ENCODE data around the gene BMPER. TPM values are rescaled to one million over a fixed set of nuclear protein-coding genes. Genes with fewer than 3 reads are reported as not detected.

Gene BMPER
- total and polyA plus RNA-seq, 7 experiments from 2014 or later, result 0.37 to 0.81 (median 0.44) TPM; not detected in 4

- no peaks in the 10 kb centered on the region for H3K4me1 ChIP-seq (ENCODE audit: control insufficient read depth in 2 of 2, insufficient read depth in 2 of 2, low read length in 2 of 2)
- H3K27me3 ChIP-seq (ENCODE audit: control insufficient read depth in 2 of 2, insufficient read depth in 2 of 2, low read length in 2 of 2), result no peaks in the 10 kb centered on the region
- CTCF ChIA-PET, result no interaction called here
- intact Hi-C loops (cut with micrococcal nuclease), result no loop called here
- no peak overlapping the region for H3K27ac Mint-ChIP-seq
- H3K27me3 Mint-ChIP-seq, result peaks cover 0 to 7% (median 0%) of the 10 kb centered on the region in 5 donors
- H3K9me3 Mint-ChIP-seq, result no peaks in the 10 kb centered on the region
- peaks cover 0 to 2% (median 0%) of the 10 kb centered on the region in 7 donors for H3K4me1 Mint-ChIP-seq
- no peaks in the 10 kb centered on the region for H3K36me3 Mint-ChIP-seq
- POLR2A ChIA-PET, result no interaction called here
- no peaks in the 10 kb centered on the region for H3K9me3 ChIP-seq (ENCODE audit: control insufficient read depth in 2 of 3, low read length in 3 of 3)
- H3K4me3 ChIP-seq (ENCODE audit: low read length), result no peak overlapping the region
- DNase-seq, result no peak
- ATAC-seq, result no peak
- H3K4me3 Mint-ChIP-seq, result no peak overlapping the region
- H3K27ac ChIP-seq (ENCODE audit: low read depth, low read length), result no peak overlapping the region
- no peaks in the 10 kb centered on the region for H3K36me3 ChIP-seq (ENCODE audit: control insufficient read depth in 2 of 3, insufficient read depth in 3 of 3, low read length in 3 of 3)
Measured at GRCh38 chr7:34057956-34058355, 152.6 kb downstream of the BMPER start.

DNA sequence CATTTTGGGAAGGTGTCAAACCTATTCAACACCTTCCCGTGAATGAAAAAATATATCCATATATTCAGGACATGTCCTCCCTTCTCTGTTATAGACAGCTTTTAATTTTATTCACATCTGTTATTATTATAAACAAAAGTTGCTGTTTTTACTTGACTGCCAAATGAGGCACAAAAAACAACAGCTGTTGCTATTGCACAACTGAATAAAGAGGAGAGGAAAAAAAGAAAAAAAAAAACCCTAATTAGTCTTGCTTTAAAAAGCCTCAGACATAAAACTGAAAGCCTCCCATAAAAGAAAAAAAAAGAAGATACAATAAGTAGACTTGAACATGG, 153.4 kb downstream of the BMPER start:
- Histone ChIP-seq H3K36me3 (ENCODE audit: control insufficient read depth in 2 of 3, insufficient read depth in 3 of 3, low read length in 3 of 3) (no peaks in the 10 kb centered on the region), H3K4me3 (ENCODE audit: low read length) (no peak overlapping the region), H3K27ac (ENCODE audit: low read depth, low read length) (no peak overlapping the region), H3K4me1 (ENCODE audit: control insufficient read depth in 2 of 2, insufficient read depth in 2 of 2, low read length in 2 of 2) (no peaks in the 10 kb centered on the region), H3K27me3 (ENCODE audit: control insufficient read depth in 2 of 2, insufficient read depth in 2 of 2, low read length in 2 of 2) (no peaks in the 10 kb centered on the region), H3K9me3 (ENCODE audit: control insufficient read depth in 2 of 3, low read length in 3 of 3) (no peaks in the 10 kb centered on the region)
- peaks cover 0 to 2% (median 0%) of the 10 kb centered on the region in 7 donors for H3K4me1 Mint-ChIP-seq
- ATAC-seq (no peak), DNase-seq (no peak)
- ChIA-PET POLR2A (no interaction called here), CTCF (no interaction called here)
- no peaks in the 10 kb centered on the region for H3K9me3 Mint-ChIP-seq
- no peak overlapping the region for H3K27ac Mint-ChIP-seq
- no peaks in the 10 kb centered on the region for H3K36me3 Mint-ChIP-seq
- H3K27me3 Mint-ChIP-seq, result peaks cover 0 to 7% (median 0%) of the 10 kb centered on the region in 5 donors
- no peak overlapping the region for H3K4me3 Mint-ChIP-seq
- intact Hi-C loops (cut with micrococcal nuclease), result no loop called here

- no peak for DNase-seq
- no peaks in the 10 kb centered on the region for H3K9me3 Mint-ChIP-seq
- H3K4me1 ChIP-seq (ENCODE audit: control insufficient read depth in 2 of 2, insufficient read depth in 2 of 2, low read length in 2 of 2), result no peaks in the 10 kb centered on the region
- ATAC-seq, result no peak
- no peak overlapping the region for H3K27ac ChIP-seq (ENCODE audit: low read depth, low read length)
- no peaks in the 10 kb centered on the region for H3K27me3 ChIP-seq (ENCODE audit: control insufficient read depth in 2 of 2, insufficient read depth in 2 of 2, low read length in 2 of 2)
- ChIA-PET CTCF (no interaction called here), POLR2A (no interaction called here)
- intact Hi-C loops (cut with micrococcal nuclease), result no loop called here
- no peaks in the 10 kb centered on the region for H3K9me3 ChIP-seq (ENCODE audit: control insufficient read depth in 2 of 3, low read length in 3 of 3)
- no peak overlapping the region for H3K4me3 ChIP-seq (ENCODE audit: low read length)
- H3K4me3 Mint-ChIP-seq, result no peak overlapping the region
- no peaks in the 10 kb centered on the region for H3K36me3 Mint-ChIP-seq
- H3K27ac Mint-ChIP-seq, result no peak overlapping the region
- peaks cover 0 to 7% (median 0%) of the 10 kb centered on the region in 5 donors for H3K27me3 Mint-ChIP-seq
- peaks cover 0 to 2% (median 0%) of the 10 kb centered on the region in 7 donors for H3K4me1 Mint-ChIP-seq
- H3K36me3 ChIP-seq (ENCODE audit: control insufficient read depth in 2 of 3, insufficient read depth in 3 of 3, low read length in 3 of 3), result no peaks in the 10 kb centered on the region
Measured at GRCh38 chr7:34059136-34059828, 153.9 kb downstream of the BMPER start.

DNA sequence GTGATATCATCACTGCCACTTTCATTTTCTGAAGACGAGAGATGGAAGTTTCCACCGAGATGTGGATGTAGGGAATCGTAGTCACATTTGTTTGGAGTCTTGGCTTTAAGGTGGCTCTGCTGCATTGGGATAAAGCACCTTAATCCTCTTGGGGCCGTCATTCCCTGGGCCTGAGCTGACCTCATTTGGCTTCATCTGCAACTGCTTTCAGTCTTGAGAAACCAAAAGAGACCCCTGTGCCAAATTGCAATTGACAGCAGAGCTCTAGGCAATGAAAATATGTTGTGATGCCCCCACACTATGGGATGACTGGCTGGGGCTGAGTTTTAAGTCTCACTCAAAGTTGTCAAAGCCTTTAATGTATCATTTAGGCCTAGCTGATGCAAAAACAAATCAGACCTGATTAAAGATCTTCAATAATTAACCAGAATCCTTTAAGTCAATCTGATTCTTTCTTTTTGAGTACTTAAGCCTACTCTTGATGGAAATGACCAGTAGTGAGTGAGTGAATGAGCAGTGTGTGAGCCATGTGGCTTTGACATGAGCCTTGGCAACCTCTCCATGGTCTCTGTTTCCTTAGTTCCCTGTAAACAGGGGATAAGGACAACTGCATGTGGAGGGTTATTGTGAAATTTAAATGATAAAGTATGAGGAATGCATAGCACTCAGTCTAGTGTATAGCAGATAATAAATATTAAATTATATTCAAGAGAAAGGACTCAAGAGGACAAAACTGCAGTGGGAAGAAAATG, 155.0 kb downstream of the BMPER start:
- Mint-ChIP-seq H3K9me3 (peaks cover 0 to 2% (median 0%) of the 10 kb centered on the region in 11 donors), H3K4me1 (peaks cover 0 to 2% (median 0%) of the 10 kb centered on the region in 7 donors), H3K36me3 (no peaks in the 10 kb centered on the region), H3K27ac (no peak overlapping the region), H3K27me3 (peaks cover 0 to 7% (median 0%) of the 10 kb centered on the region in 5 donors), H3K4me3 (no peak overlapping the region)
- Histone ChIP-seq H3K36me3 (ENCODE audit: control insufficient read depth in 2 of 3, insufficient read depth in 3 of 3, low read length in 3 of 3) (no peaks in the 10 kb centered on the region), H3K27ac (ENCODE audit: low read depth, low read length) (no peak overlapping the region), H3K27me3 (ENCODE audit: control insufficient read depth in 2 of 2, insufficient read depth in 2 of 2, low read length in 2 of 2) (no peaks in the 10 kb centered on the region), H3K4me1 (ENCODE audit: control insufficient read depth in 2 of 2, insufficient read depth in 2 of 2, low read length in 2 of 2) (no peaks in the 10 kb centered on the region), H3K4me3 (ENCODE audit: low read length) (no peak overlapping the region), H3K9me3 (ENCODE audit: control insufficient read depth in 2 of 3, low read length in 3 of 3) (no peaks in the 10 kb centered on the region)
- no peak for DNase-seq
- CTCF ChIA-PET, result no interaction called here
- ATAC-seq, result no peak
- intact Hi-C loops (cut with micrococcal nuclease), result no loop called here
- POLR2A ChIA-PET, result no interaction called here

GRCh38 chr7:34061149-34061548, 155.8 kb downstream of the BMPER start:
- ChIA-PET POLR2A (no interaction called here), CTCF (interaction anchor here (0.6 kb wide), 1 partner anchor 16 kb away, joined by 3 read pairs; no protein-coding TSS in a partner anchor)
- no peaks in the 10 kb centered on the region for H3K36me3 Mint-ChIP-seq
- Histone ChIP-seq H3K9me3 (ENCODE audit: control insufficient read depth in 2 of 3, low read length in 3 of 3) (no peaks in the 10 kb centered on the region), H3K4me1 (ENCODE audit: control insufficient read depth in 2 of 2, insufficient read depth in 2 of 2, low read length in 2 of 2) (no peaks in the 10 kb centered on the region), H3K36me3 (ENCODE audit: control insufficient read depth in 2 of 3, insufficient read depth in 3 of 3, low read length in 3 of 3) (no peaks in the 10 kb centered on the region), H3K27ac (ENCODE audit: low read depth, low read length) (no peak overlapping the region), H3K4me3 (ENCODE audit: low read length) (no peak overlapping the region), H3K27me3 (ENCODE audit: control insufficient read depth in 2 of 2, insufficient read depth in 2 of 2, low read length in 2 of 2) (no peaks in the 10 kb centered on the region)
- intact Hi-C loops (cut with micrococcal nuclease), result no loop called here
- H3K4me3 Mint-ChIP-seq, result no peak overlapping the region
- ATAC-seq (no peak), DNase-seq (no peak)
- H3K4me1 Mint-ChIP-seq, result peaks cover 0 to 2% (median 0%) of the 10 kb centered on the region in 7 donors
- peaks cover 0 to 7% (median 0%) of the 10 kb centered on the region in 5 donors for H3K27me3 Mint-ChIP-seq
- H3K9me3 Mint-ChIP-seq, result peaks cover 0 to 2% (median 0%) of the 10 kb centered on the region in 11 donors
- no peak overlapping the region for H3K27ac Mint-ChIP-seq

DNA sequence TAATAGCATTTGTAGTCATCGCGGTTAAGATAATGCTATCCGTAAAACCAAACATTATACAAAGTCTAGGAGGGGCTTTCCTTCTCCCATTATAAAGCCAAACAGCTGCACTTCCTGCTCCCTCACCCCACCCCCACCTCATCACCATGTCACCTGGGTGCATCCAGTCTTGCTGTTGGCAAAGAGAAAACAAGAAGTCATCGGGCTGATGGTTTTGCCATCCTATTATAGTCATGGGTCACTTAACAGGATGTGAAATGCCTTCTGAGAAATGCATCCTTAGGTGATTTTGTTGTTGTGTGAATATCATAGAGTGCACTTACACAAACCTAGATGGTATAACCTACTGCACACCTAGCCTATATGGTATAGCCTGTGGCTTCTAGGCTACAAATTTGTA, 157.0 kb downstream of the BMPER start:
- Mint-ChIP-seq H3K4me1 (peaks cover 0 to 2% (median 0%) of the 10 kb centered on the region in 7 donors), H3K36me3 (no peaks in the 10 kb centered on the region), H3K27me3 (peaks cover 0 to 7% (median 0%) of the 10 kb centered on the region in 5 donors), H3K4me3 (no peak overlapping the region), H3K9me3 (peaks cover 0 to 2% (median 0%) of the 10 kb centered on the region in 11 donors), H3K27ac (no peak overlapping the region)
- H3K4me1 ChIP-seq (ENCODE audit: control insufficient read depth in 2 of 2, insufficient read depth in 2 of 2, low read length in 2 of 2), result no peaks in the 10 kb centered on the region
- ATAC-seq, result no peak
- intact Hi-C loops (cut with micrococcal nuclease), result no loop called here
- DNase-seq, result no peak
- H3K4me3 ChIP-seq (ENCODE audit: low read length), result no peak overlapping the region
- ChIA-PET POLR2A (no interaction called here), CTCF (no interaction called here)
- no peaks in the 10 kb centered on the region for H3K9me3 ChIP-seq (ENCODE audit: control insufficient read depth in 2 of 3, low read length in 3 of 3)
- no peaks in the 10 kb centered on the region for H3K36me3 ChIP-seq (ENCODE audit: control insufficient read depth in 2 of 3, insufficient read depth in 3 of 3, low read length in 3 of 3)
- H3K27me3 ChIP-seq (ENCODE audit: control insufficient read depth in 2 of 2, insufficient read depth in 2 of 2, low read length in 2 of 2), result no peaks in the 10 kb centered on the region
- H3K27ac ChIP-seq (ENCODE audit: low read depth, low read length), result no peak overlapping the region

All from naive thymus-derived CD4-positive, alpha-beta T cell (primary cell).